ENCODE measurements around the gene C14orf132.
"Not testable (repeated sequence)": the region's sequence is repeated elsewhere in the genome, so short reads cannot be mapped to it uniquely, and the experiment has no call there.

The C14orf132 gene

DNA sequence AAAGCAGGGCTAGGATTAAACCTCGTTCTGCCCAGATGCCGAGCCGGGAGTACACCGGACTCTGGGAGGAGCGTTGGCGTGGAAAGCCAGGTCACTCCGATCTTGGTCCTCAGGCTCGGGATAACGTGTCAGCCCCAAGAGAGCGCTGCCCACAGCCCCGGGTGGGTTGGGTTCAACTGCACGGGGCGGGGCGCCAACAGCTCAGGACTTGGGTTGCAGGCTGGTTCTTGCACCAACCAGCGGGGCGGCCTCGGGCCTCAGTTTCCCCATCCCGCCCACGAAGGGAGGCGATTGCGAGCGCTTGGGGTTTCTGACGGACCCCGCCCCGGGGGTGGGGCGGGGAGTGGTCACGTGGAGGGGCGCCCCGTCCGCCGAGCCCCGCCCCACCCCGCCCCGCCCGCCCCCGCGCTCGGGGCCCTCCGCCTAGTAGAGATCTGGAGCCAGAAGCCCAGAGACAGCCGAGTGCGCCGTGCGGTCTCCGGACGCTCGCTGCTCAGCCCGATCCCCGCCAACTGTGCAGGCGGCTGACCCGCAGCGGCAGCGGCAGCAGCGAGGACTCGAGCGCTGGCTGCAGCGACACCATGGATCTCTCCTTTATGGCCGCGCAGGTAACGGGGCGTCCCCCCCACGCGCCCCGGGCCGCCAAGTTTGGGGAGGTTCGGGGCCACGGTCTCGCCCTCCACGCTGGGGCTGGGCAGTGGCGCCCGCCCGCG is at the start of gene C14orf132:
TSS of gene C14orf132 (plus strand) at position 443 of the 713 bp plus-strand sequence. CDS start at position 582, 139 bp downstream.
- DNase-seq (ENCODE audit: low read depth): peak; percentile 26

- DNase-seq (ENCODE audit: low read depth): no peak
Measured at GRCh38 chr14:95993768-95994592, 45.2 kb upstream of the C14orf132 start.

GRCh38 chr14:95994593-95994928 is 44.6 kb upstream of the C14orf132 start:
- DNase-seq (ENCODE audit: low read depth): no peak

- no peak for DNase-seq (ENCODE audit: low read depth)
Measured at GRCh38 chr14:95998656-95999055, 40.5 kb upstream of the C14orf132 start.

DNA sequence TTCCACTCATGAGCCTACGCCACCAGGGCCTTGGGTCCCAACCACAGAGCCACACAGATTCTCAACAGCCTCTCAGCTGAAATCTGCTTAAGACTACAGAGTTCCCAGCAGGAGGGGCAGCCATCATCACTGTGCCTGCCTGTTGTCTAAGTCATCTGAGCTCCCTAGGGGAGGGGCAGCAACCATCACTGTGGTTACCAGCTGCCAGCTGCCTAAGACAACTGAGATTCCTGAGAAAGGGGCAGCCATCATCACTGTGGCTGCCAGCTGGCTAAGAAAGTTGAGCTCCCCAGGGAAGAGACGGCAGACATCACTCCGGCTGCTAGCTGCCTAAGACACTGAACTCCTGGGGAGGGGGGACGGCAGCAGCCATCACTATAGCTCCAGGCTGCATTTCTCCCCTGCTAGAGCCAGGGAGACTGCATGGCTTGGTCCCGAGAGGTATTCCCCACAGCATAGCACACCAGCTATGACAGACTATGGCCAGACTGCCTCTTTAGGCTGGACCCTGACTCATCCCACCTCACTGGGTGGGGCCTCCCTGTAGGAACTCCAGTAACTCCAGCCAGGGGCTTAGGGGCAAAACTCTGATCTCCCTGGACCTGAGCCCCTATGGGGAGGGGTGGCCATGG is 37.2 kb upstream of the C14orf132 start:
- DNase-seq (ENCODE audit: low read depth): no peak

DNA sequence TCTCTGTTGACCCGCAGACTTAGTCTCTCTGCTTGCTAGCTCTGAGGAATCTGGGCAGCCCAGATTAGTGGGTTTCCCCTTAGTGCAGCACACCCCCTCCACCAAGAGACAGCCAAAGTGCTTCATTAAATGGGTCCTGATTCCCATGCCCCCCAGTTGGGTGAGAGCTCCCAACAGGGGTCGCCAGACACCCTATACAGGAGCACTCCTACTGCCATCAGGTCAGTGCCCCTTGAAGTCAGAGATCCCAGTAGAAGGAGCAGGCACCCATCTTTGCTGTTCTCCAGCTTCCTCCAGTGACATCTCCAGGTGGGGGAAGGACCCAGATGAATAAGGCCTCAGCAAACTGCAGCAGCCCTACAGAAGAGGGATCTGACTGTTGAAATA is 36.7 kb upstream of the C14orf132 start:
- DNase-seq (ENCODE audit: low read depth): no peak

DNA sequence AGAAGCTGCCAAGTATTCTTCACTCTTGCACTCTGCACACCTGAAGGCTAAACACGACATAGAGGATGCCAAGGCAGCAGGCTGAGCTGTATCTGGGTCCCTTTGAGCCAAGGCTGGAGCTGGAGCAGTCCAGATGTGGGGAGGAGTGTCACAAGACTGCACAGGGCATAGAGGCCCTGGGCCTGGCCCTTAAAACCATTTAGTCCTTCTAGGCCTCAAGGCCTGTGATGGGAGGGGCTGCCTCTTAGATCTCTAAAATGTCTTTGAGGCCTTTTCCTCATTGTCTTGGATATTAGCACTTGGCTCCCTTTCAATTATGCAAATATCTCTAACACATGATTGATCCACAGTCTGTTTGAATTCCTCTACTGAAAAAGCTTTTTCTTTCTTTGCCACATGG is 28.0 kb upstream of the C14orf132 start:
- no peak for DNase-seq (ENCODE audit: low read depth)

DNA sequence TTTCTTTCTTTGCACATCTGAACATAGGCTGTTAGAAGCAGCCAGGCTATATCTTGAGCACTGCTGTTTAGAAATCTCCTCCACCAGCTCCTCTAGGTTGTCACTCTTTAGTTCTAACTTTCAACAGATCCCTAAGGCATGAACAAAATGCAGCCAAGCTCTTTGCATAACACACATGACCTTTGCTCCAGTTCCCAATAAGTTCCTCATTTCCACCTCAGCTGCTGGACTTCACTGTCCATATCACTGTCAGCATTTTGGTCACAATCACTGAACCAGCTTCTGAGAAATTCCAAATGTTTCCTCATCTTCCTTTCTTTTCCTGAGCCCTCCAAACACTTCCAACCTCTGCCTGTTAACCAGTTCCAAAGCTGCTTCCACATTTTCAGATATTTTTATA is 27.6 kb upstream of the C14orf132 start:
- DNase-seq (ENCODE audit: low read depth): no peak

DNA sequence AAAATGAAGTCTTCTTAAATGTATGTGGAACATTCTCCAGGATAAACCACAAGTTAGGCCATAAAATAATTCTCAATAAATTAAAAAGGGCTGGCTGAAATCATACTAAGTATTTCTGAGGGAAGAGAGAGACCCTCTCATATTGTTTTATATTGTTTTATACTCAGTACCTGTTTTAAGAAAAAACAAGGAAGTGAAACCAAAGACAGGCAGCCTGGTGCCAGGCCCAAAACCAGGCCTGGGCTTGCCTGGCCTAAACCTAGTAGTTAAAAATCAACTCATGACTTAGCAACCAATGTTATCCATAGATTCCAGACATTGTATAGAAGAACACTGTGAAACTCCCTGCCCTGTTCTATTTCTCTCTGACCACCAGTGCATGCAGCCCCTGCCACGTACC is 26.4 kb upstream of the C14orf132 start:
- not testable (repeated sequence) for DNase-seq (ENCODE audit: low read depth)

- DNase-seq (ENCODE audit: low read depth): no peak
Measured at GRCh38 chr14:96014176-96014575, 25.0 kb upstream of the C14orf132 start.

GRCh38 chr14:96016501-96017160 is 22.5 kb upstream of the C14orf132 start:
- no peak for DNase-seq (ENCODE audit: low read depth)

- DNase-seq (ENCODE audit: low read depth): no peak
Measured at GRCh38 chr14:96017882-96018281, 21.3 kb upstream of the C14orf132 start.

DNA sequence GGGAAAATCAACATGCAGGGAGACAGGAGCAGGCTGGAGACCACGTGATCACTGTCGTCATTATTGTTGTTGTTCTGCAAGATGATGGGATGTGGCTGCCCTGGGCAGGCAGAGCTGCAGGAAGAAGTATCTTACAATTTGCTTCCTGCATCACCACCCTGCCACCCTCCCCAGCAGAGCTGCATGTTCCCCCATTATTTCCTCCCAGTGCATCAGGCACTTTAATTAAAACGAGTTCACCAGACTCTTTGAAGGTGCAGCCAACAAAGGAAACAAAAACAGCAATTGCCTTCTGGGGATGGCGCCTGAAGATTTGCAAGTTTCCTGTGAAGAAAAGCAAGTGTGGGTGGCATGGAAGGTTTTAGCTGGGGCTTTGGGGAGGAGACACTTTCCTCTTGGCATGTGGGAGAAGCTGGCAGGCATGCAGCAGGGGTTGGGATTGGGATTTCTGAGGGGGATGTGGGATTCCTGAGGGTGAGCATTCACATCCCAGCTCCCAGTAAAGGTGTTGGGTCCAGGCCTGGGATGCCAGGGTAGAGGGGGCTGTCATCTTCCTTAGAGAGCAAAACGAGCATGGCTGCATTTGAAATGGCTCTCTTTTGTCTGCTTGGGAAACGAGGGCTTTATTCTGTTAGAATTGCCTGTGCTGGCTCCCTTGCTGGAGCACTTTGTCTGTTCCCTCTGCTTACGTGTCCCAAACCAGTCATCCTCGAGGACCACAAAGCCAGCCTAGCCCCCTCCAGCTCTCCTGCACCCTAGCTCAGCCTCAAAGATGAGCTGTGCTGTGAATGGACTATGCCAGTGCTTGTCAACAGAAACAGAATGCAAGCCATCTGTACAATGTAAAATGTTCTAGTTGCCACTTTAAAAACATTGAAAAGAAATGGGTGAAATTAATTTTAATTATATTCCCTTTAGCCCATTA is 11.5 kb upstream of the C14orf132 start:
- DNase-seq (ENCODE audit: low read depth): no peak

- no peak for DNase-seq (ENCODE audit: low read depth)
Measured at GRCh38 chr14:96029089-96029645, 10.0 kb upstream of the C14orf132 start.

DNA sequence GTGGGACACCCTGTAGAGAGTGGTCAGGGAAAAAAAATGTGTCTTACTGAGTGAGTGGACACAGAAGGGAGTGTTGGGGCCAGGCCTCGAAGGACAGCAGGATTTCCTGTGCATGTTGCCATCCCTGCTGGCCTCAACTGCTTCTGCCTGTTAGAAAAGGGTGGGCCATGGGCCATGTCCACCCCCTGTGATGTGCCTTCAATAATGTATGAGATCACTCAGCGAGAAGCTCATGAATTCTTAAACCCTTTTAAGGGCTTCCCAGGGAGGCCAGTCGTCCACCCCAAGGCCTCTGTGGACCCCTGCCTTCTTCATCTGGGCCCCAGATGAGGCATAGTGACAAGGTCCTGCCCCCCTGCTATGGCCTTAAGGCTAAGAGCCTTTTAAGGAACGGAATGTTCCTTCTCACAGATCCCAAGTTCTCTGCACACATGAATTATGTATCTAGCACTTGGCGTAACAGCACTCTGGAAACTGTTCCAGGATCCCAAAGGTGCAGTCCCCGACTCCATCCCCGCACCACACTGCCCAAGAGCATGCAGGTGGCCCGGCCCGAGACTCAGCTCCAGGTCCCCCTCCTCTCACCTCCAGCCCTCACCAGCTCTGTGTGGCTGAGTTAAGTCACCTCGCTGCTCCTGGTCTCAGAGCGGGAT is 8.9 kb upstream of the C14orf132 start:
- DNase-seq (ENCODE audit: low read depth): no peak

- DNase-seq (ENCODE audit: low read depth): no peak
Measured at GRCh38 chr14:96031691-96032090, 7.5 kb upstream of the C14orf132 start.

DNA sequence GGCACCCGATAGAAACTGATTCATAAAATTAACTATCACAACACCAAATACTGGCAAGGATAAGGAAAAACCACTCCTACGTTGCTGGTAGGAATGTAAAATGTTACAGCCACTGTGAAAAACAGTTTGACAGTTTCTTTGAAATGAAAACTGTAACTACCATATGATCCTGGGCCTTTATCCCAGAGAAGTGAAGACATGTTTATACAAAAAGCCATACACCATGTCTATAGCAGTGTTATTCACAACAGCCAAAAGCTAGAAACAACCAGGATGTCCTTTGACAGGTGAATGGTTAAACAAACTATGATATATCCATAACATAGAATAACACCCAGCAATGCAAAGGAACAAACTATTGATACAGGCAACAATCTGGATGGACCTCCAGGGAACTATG is 3.7 kb upstream of the C14orf132 start:
- no peak for DNase-seq (ENCODE audit: low read depth)

GRCh38 chr14:96037891-96038557 is 1.1 kb upstream of the C14orf132 start:
- no peak for DNase-seq (ENCODE audit: low read depth)

DNA sequence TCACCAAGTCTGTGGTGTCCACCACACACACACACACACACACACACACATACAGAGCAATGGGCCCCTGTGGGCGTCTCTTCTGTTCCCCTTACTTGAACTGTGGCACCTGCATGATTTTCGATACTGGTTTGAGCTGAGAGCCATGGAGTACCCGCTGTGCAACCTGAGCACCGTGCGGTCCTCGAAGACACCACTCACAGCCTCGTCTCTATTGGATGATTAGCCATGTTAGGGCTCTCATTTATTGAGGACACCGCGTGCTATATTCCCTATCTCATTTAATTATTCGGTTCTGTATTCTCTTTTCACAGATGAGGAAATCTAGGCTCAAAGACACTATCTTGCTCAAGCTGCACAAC is 623 bp upstream of the C14orf132 start:
- DNase-seq (ENCODE audit: low read depth): no peak
